GM20000 (cell line): ENCODE results near the gene CRACDL.

ENCODE experiments used
- DNase-seq: peaks from one replicate; pipeline ENCODE4 v3.0.0; 2012; ENCODE audit warnings: low spot score
- TF ChIP-seq, protein P1 (sequence below): IDR thresholded peaks from 2 replicates; pipeline ENCODE4 v1.5.1; 2012; ENCODE audit warnings: mild to moderate bottlenecking, control low read depth; ENCODE audit errors: extremely low read depth, missing control alignments

CRACDL gene

DNA sequence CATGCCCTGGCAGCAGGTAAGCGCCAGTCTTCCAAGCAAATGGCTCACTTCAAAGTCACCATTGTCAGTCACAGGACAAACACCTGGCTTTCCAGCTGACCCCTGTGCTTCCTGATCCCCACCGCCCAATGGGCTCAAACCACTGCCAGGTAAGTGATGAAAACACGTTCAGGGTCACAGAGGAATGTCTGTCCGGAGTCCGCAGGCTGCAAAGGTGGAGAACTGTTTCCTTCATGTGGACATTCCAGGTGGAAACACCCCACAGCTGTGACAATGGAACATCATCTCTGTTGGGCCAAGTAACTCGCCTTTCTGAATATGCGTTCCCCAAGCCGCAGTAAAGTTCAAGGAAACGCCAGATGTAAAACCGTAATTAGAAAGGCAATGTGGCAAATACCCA is 86.0 kb downstream of the CRACDL start:
- DNase-seq = no peak
- TF ChIP-seq, protein P1, sequence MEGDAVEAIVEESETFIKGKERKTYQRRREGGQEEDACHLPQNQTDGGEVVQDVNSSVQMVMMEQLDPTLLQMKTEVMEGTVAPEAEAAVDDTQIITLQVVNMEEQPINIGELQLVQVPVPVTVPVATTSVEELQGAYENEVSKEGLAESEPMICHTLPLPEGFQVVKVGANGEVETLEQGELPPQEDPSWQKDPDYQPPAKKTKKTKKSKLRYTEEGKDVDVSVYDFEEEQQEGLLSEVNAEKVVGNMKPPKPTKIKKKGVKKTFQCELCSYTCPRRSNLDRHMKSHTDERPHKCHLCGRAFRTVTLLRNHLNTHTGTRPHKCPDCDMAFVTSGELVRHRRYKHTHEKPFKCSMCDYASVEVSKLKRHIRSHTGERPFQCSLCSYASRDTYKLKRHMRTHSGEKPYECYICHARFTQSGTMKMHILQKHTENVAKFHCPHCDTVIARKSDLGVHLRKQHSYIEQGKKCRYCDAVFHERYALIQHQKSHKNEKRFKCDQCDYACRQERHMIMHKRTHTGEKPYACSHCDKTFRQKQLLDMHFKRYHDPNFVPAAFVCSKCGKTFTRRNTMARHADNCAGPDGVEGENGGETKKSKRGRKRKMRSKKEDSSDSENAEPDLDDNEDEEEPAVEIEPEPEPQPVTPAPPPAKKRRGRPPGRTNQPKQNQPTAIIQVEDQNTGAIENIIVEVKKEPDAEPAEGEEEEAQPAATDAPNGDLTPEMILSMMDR = no peak

DNA sequence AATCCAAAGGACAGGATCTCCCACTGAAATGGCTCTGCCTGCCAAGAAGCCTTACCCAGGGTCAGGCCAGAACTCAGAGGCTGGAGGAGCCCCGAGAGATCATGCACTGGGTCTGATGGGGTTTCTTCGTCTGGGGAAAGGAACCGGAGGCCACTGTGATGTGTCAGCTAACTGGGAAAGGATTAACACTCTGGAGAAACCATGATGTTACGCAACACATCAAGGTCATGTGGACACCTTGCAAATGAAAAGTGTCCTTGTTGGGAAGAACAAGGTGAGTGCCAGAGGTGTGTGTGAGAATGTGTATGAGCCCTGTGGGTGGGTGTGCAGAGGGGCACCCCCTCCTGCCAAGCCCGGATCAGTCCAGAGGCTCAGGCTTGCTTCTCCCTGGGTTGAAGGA is 86.9 kb downstream of the CRACDL start:
- DNase-seq = no peak
- TF ChIP-seq, protein P1 = no peak

DNA sequence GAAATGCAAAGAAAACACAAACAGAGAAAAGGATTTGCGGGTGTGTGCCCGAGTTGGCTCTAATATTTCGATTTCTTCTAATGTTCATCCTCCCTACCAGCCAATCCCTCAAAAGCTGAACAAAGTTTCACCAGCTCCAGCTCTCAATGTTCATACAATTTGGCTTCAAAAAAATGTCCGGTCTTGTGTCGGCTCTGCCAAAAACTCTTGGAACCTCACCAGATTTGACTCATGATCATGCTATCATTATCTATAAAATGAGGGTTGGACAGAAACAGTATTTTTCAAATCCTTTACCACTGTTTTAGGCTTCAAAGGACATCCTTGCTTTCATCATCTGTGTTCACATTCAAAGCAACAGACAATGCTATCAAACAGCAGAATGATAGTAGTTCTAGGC is 88.2 kb downstream of the CRACDL start:
- DNase-seq = no peak
- TF ChIP-seq, protein P1 = no peak

DNA sequence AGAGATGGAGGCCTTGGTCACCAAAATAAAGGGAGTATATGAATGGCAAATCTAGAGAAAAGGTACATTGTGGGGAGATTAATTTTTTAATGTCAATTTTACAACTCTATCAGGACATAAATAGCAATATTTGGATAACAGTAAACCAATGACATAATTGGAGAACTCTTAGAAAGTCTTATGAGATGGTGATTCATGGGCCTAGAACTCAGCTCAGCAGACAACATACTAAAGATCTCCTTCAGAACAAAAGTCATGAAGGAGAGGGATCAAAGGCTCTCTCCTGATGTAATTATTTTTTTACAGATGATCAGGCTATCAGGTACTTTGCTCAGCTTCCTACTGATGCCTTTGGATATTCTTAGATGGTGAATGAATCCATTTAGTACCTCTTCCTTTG is 90.0 kb downstream of the CRACDL start:
- TF ChIP-seq, protein P1 = no peak
- DNase-seq = no peak

DNA sequence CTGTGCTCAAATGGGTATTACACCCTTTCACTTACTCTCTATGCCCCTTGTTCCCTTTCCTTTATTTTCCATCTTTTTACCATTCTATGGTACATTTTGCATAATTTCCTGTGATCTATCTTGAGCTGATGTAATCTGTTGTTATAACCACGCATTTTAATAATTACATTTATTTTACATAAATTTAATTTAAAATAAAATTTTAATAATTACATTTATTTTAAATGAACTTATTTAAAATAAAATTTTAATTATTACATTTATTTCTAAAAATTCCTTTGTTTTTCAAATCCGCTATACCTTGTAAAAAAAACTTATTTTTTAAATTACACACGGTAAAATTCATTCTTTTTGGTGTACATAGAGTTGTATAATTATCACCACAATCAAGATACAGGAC is 93.9 kb downstream of the CRACDL start:
- TF ChIP-seq, protein P1 = no peak
- DNase-seq = no peak

DNA sequence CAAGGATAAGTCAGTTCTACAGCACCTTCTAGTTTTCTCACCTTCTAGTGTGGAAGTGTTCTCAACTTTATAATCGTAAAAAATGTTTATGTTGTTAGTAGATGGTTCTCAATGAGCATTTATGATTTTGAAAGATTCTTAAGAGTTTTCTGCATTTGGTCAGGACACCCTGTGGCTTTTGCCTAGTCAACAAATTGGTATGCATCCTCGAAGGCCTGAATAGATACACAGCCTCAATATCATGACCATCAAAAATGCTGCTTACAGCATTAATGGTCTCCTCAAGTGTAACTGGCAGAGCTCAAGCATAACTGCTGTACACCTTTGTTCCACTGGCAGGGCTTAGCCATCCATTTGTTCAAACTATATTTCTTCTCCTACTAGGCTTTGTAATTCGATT is 96.7 kb downstream of the CRACDL start:
- no peak for DNase-seq
- TF ChIP-seq, protein P1 = no peak

DNA sequence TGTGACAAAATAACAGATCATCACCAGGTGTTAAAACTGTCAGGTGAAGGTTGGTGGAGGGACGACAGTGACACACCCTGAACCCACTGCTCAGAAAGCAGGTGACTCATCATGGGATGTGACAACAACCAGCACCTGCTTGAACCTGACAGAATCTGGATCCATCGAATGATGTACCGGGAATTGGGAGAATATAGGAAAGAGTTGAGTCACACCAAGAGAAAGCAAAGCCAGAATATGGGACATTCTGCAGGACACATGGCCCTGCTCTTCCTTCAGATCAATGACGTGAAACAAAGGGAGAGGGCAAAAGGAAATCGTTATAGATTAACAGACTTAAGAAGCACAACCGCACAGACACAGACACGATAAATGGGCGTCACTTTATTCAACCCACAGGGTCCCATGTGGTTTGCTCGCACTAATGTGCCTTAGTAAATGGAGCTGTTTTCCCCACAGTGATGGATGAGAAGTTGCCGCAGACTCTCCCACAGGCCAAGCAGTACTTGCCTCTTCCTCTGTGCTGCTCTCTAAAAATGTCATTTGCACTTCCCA is 100.1 kb downstream of the CRACDL start:
- TF ChIP-seq, protein P1 = no peak
- DNase-seq = no peak

DNA sequence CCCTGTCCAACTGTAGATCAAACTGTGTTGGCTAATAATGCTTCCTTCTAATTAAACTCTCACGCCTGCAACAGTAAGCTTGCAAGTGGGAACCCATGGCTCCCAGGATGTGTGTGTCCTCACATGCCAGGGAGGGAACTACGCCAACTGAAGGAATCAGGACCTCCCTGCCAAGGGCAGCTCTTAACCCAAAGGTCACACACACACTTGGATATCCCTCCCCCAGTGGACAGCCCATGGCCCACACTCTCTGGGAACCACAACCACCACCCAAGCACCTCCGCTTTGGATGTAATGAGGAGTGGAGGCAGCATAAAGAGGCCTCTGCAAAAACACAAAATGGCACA is 102.1 kb downstream of the CRACDL start:
- TF ChIP-seq, protein P1 = no peak
- DNase-seq = no peak
